MM.1S (cell line): ENCODE measurements around the gene SMC4.

Experiments used
- DNase-seq: peaks from one replicate; pipeline ENCODE4 v3.0.0-alpha.2; 2015
- H2AFZ ChIP-seq: fragments of 300-600 bp; sonication (generic); 2 replicates; pipeline ENCODE4 v1.6.0; 2016; ENCODE audit warnings: antibody characterized with exemption, low read length
- H3F3A ChIP-seq: fragments of 300-600 bp; sonication (generic); 2 replicates; pipeline ENCODE4 v1.6.1; 2016; ENCODE audit warnings: mild to moderate bottlenecking, antibody characterized with exemption, low read length, moderate library complexity, mixed read lengths; ENCODE audit not compliant: insufficient read depth
- H3K27ac ChIP-seq: fragments of 300-600 bp; sonication (generic); 2 replicates; pipeline ENCODE4 v1.5.1; 2016; ENCODE audit warnings: mild to moderate bottlenecking, low read length
- H3K27me3 ChIP-seq: fragments of 300-600 bp; sonication (generic); replicated peaks from 2 replicates; pipeline ENCODE4 v1.6.0; 2016; ENCODE audit warnings: low read length; ENCODE audit not compliant: insufficient read depth
- H3K36me3 ChIP-seq: fragments of 300-600 bp; sonication (generic); replicated peaks from 2 replicates; pipeline ENCODE4 v1.6.1; 2016; ENCODE audit warnings: mild to moderate bottlenecking, low read length, mixed read lengths; ENCODE audit not compliant: insufficient read depth
- H3K4me1 ChIP-seq: fragments of 300-600 bp; sonication (generic); 2 replicates; pipeline ENCODE4 v1.6.1; 2016; ENCODE audit warnings: low read length, mixed read lengths
- H3K4me2 ChIP-seq: fragments of 300-600 bp; sonication (generic); 2 replicates; pipeline ENCODE4 v1.6.0; 2016; ENCODE audit warnings: low read depth, low read length
- H3K4me3 ChIP-seq: fragments of 300-600 bp; sonication (generic); 2 replicates; pipeline ENCODE4 v1.5.1; 2016; ENCODE audit warnings: low read length, mixed read lengths
- H3K79me2 ChIP-seq: fragments of 300-600 bp; sonication (generic); 2 replicates; pipeline ENCODE4 v1.6.1; 2016; ENCODE audit warnings: mixed run types, low read length, mixed read lengths
- H3K9ac ChIP-seq: fragments of 300-600 bp; sonication (generic); 2 replicates; pipeline ENCODE4 v1.6.1; 2016; ENCODE audit warnings: low read length, mixed read lengths
- H3K9me2 ChIP-seq: fragments of 300-600 bp; sonication (generic); replicated peaks from 2 replicates; pipeline ENCODE4 v1.6.1; 2016; ENCODE audit warnings: mild to moderate bottlenecking, low read length, mixed read lengths; ENCODE audit not compliant: insufficient read depth
- H3K9me3 ChIP-seq: fragments of 300-600 bp; sonication (generic); replicated peaks from 2 replicates; pipeline ENCODE4 v1.6.1; 2016; ENCODE audit warnings: mild to moderate bottlenecking, low read length, mixed read lengths; ENCODE audit not compliant: insufficient read depth
- H4K20me1 ChIP-seq: fragments of 300-600 bp; sonication (generic); 2 replicates; pipeline ENCODE4 v1.6.1; 2016; ENCODE audit warnings: mild to moderate bottlenecking, low read length, moderate library complexity, mixed read lengths; ENCODE audit not compliant: insufficient read depth
- EZH2 ChIP-seq: fragments of 300-600 bp; sonication (generic); optimal IDR thresholded peaks from 2 replicates; pipeline ENCODE3; 2017; ENCODE audit warnings: low read depth, mild to moderate bottlenecking, antibody characterized with exemption, low read length, mixed read lengths
- EZH2phosphoT487 ChIP-seq: fragments of 300-600 bp; sonication (generic); IDR thresholded peaks from 2 replicates; pipeline ENCODE4 v1.6.1; 2018; ENCODE audit warnings: antibody characterized with exemption, low read length
- TF ChIP-seq, protein P1 (sequence below): fragments of 300-600 bp; sonication (generic); IDR thresholded peaks from 2 replicates; pipeline ENCODE4 v1.5.1; 2016; ENCODE audit warnings: antibody characterized with exemption, low read length, mixed read lengths

The SMC4 gene

DNA sequence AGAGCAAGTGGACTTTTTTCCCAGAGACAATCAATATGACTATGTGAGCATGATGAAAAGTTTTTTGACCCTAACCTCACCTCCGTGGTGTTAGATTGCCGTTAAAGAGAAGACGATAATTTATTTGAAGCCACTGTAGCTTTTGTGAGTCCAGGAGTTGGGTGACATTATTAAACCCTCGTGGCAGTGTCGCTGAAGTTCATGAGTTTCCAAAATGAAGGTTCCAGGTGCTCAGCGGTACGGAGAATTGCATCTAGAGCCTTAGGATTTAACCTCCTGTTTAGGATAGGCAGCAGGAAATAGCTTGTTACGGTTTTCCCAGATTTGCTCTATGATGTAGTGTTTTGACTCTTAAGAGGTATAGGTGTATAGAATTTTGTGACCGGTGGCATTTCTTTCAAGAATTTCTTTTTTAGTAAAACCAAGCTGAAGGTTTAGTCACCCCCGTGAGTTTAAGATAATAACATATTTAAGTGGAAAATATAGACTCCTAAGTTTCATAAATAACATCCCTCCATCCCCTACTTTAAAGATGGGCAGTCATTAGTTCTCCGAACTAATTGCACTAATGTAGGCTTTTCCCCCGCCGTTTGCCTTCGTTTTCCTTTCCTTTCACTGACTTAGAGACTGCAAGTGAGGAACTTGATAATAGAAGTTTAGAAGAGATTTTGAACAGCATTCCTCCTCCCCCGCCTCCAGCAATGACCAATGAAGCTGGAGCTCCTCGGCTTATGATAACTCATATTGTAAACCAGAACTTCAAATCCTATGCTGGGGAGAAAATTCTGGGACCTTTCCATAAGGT, 2.0 kb downstream of the SMC4 start:
- Histone ChIP-seq H3F3A (peaks cover 24% of the 10 kb centered on the region), H3K9me2 (no peaks in the 10 kb centered on the region), H4K20me1 (peaks cover 31% of the 10 kb centered on the region), H3K36me3 (peaks cover 16% of the 10 kb centered on the region), H3K79me2 (peaks cover 97% of the 10 kb centered on the region), H3K4me2 (peak overlapping the region; percentile 79), H2AFZ (no peak overlapping the region), H3K27me3 (no peaks in the 10 kb centered on the region), H3K9ac (peak overlapping the region; percentile 98), H3K4me3 (peak overlapping the region; percentile 89), H3K4me1 (peaks cover 24% of the 10 kb centered on the region), H3K27ac (peak overlapping the region; percentile 91), H3K9me3 (no peaks in the 10 kb centered on the region)
- no peak for TF ChIP-seq EZH2
- TF ChIP-seq, protein P1, sequence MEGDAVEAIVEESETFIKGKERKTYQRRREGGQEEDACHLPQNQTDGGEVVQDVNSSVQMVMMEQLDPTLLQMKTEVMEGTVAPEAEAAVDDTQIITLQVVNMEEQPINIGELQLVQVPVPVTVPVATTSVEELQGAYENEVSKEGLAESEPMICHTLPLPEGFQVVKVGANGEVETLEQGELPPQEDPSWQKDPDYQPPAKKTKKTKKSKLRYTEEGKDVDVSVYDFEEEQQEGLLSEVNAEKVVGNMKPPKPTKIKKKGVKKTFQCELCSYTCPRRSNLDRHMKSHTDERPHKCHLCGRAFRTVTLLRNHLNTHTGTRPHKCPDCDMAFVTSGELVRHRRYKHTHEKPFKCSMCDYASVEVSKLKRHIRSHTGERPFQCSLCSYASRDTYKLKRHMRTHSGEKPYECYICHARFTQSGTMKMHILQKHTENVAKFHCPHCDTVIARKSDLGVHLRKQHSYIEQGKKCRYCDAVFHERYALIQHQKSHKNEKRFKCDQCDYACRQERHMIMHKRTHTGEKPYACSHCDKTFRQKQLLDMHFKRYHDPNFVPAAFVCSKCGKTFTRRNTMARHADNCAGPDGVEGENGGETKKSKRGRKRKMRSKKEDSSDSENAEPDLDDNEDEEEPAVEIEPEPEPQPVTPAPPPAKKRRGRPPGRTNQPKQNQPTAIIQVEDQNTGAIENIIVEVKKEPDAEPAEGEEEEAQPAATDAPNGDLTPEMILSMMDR: no peak
- TF ChIP-seq EZH2phosphoT487: no peak
- DNase-seq: peak; percentile 71

- H3F3A ChIP-seq: peaks cover 27% of the 10 kb centered on the region
Measured at GRCh38 chr3:160402221-160403027, 3.0 kb downstream of the SMC4 start.

GRCh38 chr3:160403028-160403545, 3.6 kb downstream of the SMC4 start:
- Histone ChIP-seq H3F3A (peaks cover 27% of the 10 kb centered on the region), H3K27me3 (no peaks in the 10 kb centered on the region), H3K79me2 (peaks cover 97% of the 10 kb centered on the region), H3K27ac (peak overlapping the region; percentile 91), H3K9me2 (no peaks in the 10 kb centered on the region), H3K4me2 (peak overlapping the region; percentile 79), H3K4me3 (peak overlapping the region; percentile 89), H3K9me3 (no peaks in the 10 kb centered on the region), H2AFZ (no peak overlapping the region), H3K4me1 (peaks cover 29% of the 10 kb centered on the region), H3K9ac (peak overlapping the region; percentile 98), H4K20me1 (peaks cover 31% of the 10 kb centered on the region), H3K36me3 (peaks cover 18% of the 10 kb centered on the region)
- TF ChIP-seq EZH2phosphoT487 (no peak), EZH2 (no peak)
- TF ChIP-seq, protein P1: no peak
- peak; percentile 53 for DNase-seq

More at GRCh38 chr3:160402221-160403027, 3.0 kb downstream of the SMC4 start:
- H3K4me3 ChIP-seq: peak overlapping the region; percentile 89
- H3K9me2 ChIP-seq: no peaks in the 10 kb centered on the region
- no peak overlapping the region for H2AFZ ChIP-seq
- H4K20me1 ChIP-seq: peaks cover 31% of the 10 kb centered on the region
- H3K9me3 ChIP-seq: no peaks in the 10 kb centered on the region
- TF ChIP-seq, protein P1: no peak
- no peak for TF ChIP-seq EZH2
- no peak for TF ChIP-seq EZH2phosphoT487
- peaks cover 16% of the 10 kb centered on the region for H3K36me3 ChIP-seq
- peak overlapping the region; percentile 79 for H3K4me2 ChIP-seq
- peak; percentile 48 for DNase-seq
- H3K27ac ChIP-seq: peak overlapping the region; percentile 91
- H3K79me2 ChIP-seq: peaks cover 97% of the 10 kb centered on the region
- H3K4me1 ChIP-seq: peaks cover 27% of the 10 kb centered on the region
- no peaks in the 10 kb centered on the region for H3K27me3 ChIP-seq
- H3K9ac ChIP-seq: peak overlapping the region; percentile 98
